NCI-H2227 treated with DMSO at 0.1 percent for 48 hours (cell line): ENCODE data around the gene ESPL1.

Source experiments
- DNase-seq: peaks from one replicate; lab custom pipeline; 2025; lab: John Stamatoyannopoulos, UW

ESPL1 gene

GRCh38 chr12:53340398-53340797 is 72.3 kb downstream of the ESPL1 start:
- DNase-seq = no peak
